Lower lobe of right lung (tissue), 2 donors: Measurements from ENCODE around the gene GLUD1. TPM values are rescaled to one million over a fixed set of nuclear protein-coding genes. Genes with fewer than 3 reads are reported as not detected.
"Not testable (repeated sequence)": the region's sequence is repeated elsewhere in the genome, so short reads cannot be mapped to it uniquely, and the experiment has no call there.

ENCODE experiments used
- ATAC-seq, 2 donors: fragments of 200-7000 bp; cut with Tn5 transposase; one replicate each; pipeline ENCODE4 v1.9.1; 2020 to 2022; ENCODE audit warnings: mild to moderate bottlenecking in 2 of 2, moderate library complexity in 2 of 2
- DNase-seq: peaks from one replicate; pipeline ENCODE4 v3.0.0-alpha.2; 2020
- H3K27ac ChIP-seq: fragments of 200-600 bp; one replicate; pipeline ENCODE4 v1.8.0; 2022
- H3K27me3 ChIP-seq: fragments of 200-600 bp; one replicate; pipeline ENCODE4 v1.8.0; 2022; ENCODE audit warnings: low read depth
- H3K36me3 ChIP-seq: fragments of 200-600 bp; one replicate; pipeline ENCODE4 v1.8.0; 2022; ENCODE audit warnings: mild to moderate bottlenecking
- H3K4me1 ChIP-seq: fragments of 200-600 bp; one replicate; pipeline ENCODE4 v1.8.0; 2022
- H3K4me3 ChIP-seq: fragments of 200-600 bp; one replicate; pipeline ENCODE4 v1.8.0; 2022; ENCODE audit warnings: mild to moderate bottlenecking
- H3K9me3 ChIP-seq: fragments of 200-600 bp; one replicate; pipeline ENCODE4 v1.8.0; 2022
- intact Hi-C: fragments of 100-400 bp; cut with DNase I; formaldehyde crosslinking; loops from one replicate; pipeline ENCODE4 v1.11.0; 2022
- total RNA-seq: library from RNA; stranded (reverse); fragmentation: NEBNext Ultra II Directional; extraction: Animal tissue kit (Norgen Biotek cat#: 25700); gene quantifications from one replicate; pipeline ENCODE4 v1.2.1, GENCODE V29; 2021
- TF ChIP-seq, protein P1 (sequence below): fragments of 200-600 bp; IDR thresholded peaks from one replicate; pipeline ENCODE4 v1.8.0; 2022; ENCODE audit warnings: antibody characterized with exemption, mild to moderate bottlenecking
- donor health status: DM: no; HTN: yes; CAD: no; lungs with severe emphysema.

Gene GLUD1
- total RNA-seq, 1 donor from 2014 or later: 125 TPM

DNA sequence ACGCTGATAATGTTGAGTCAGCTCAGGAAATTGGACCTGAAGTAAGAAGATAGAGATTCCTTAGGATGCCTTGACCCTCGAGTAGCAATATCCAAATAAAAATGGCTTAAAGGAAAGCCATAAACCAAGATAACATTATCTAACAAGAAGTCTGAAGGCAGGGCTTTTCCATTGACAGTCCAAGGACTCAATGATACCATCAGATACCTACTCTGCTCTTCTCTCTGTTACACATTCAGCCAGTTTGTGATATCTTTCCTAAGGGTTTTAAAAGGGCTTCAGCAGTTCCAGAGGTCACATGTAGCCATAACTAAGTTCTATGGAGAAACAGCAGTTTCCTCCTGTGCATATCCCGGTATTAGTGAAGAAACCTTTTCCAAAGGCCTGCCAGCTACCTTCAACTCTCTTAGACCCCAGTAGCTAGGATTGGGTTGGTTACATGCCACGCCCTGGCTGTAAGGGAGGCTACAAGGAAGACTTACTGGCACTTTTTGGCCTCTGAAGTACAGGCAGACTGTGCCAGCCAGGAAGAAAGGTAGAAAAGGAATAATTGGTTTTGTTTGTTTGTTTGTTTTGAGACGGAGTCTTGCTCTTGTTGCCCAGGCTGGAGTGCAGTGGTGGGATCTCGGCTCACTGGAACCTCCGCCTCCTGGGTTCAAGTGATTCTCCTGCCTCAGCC lies 10.9 kb upstream of the GLUD1 start:
- Histone ChIP-seq H3K27me3 (no peaks in the 10 kb centered on the region), H3K9me3 (no peaks in the 10 kb centered on the region), H3K27ac (no peak overlapping the region), H3K4me3 (no peak overlapping the region), H3K36me3 (peaks cover 53% of the 10 kb centered on the region), H3K4me1 (no peaks in the 10 kb centered on the region)
- intact Hi-C loops: no loop called here
- ATAC-seq (no peak), DNase-seq (no peak)
- TF ChIP-seq, protein P1, sequence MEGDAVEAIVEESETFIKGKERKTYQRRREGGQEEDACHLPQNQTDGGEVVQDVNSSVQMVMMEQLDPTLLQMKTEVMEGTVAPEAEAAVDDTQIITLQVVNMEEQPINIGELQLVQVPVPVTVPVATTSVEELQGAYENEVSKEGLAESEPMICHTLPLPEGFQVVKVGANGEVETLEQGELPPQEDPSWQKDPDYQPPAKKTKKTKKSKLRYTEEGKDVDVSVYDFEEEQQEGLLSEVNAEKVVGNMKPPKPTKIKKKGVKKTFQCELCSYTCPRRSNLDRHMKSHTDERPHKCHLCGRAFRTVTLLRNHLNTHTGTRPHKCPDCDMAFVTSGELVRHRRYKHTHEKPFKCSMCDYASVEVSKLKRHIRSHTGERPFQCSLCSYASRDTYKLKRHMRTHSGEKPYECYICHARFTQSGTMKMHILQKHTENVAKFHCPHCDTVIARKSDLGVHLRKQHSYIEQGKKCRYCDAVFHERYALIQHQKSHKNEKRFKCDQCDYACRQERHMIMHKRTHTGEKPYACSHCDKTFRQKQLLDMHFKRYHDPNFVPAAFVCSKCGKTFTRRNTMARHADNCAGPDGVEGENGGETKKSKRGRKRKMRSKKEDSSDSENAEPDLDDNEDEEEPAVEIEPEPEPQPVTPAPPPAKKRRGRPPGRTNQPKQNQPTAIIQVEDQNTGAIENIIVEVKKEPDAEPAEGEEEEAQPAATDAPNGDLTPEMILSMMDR: no peak

DNA sequence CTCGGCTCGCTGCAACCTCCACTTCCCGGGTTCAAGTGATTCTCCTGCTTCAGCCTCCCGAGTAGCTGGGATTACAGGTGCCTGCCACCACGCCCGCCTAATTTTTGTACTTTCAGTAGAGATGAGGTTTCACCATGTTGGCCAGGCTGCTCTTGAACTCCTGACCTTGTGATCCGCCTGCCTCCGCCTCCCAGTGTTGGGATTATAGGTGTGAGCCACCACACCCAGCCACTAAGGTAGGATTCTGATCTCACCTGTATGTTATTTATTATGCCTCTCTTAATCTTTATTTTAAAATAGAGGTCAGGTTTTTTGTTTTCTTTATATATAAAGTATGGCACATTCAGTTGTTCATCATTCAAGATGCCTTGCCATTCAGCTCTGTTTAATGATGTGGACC lies 10.1 kb upstream of the GLUD1 start:
- H3K27ac ChIP-seq: not testable (repeated sequence)

DNA sequence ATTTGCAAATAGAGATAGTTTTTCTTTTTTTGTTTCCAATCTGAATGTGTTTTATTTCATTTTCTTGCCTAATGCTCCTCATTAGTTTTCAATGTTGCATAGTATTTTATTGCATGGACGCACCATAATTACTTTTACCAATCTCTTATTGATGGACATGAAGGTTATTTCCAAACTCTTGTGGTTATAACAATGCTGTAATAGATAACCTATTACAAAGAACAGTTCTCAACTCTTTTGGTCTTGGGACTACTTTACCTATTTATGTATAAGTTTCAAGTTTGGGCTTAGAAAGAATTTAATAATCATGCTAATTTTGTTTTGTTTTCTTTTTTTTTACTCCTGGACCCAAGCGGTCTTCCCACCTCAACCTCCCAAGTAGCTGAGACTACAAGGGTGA lies 7.4 kb upstream of the GLUD1 start:
- TF ChIP-seq, protein P1: no peak
- DNase-seq (no peak), ATAC-seq (no peak)
- H3K27ac ChIP-seq: no peak overlapping the region
- no peaks in the 10 kb centered on the region for H3K27me3 ChIP-seq
- no peaks in the 10 kb centered on the region for H3K4me1 ChIP-seq
- peaks cover 35% of the 10 kb centered on the region for H3K36me3 ChIP-seq
- intact Hi-C loops: no loop called here
- H3K9me3 ChIP-seq: no peaks in the 10 kb centered on the region
- H3K4me3 ChIP-seq: no peak overlapping the region

More for the DNA sequence above, 10.1 kb upstream of the GLUD1 start:
- intact Hi-C loops, ATAC-seq, H3K9me3 ChIP-seq, H3K4me1 ChIP-seq, H3K4me3 ChIP-seq, H3K27me3 ChIP-seq, DNase-seq: not testable (repeated sequence)
- H3K36me3 ChIP-seq: peaks cover 53% of the 10 kb centered on the region

DNA sequence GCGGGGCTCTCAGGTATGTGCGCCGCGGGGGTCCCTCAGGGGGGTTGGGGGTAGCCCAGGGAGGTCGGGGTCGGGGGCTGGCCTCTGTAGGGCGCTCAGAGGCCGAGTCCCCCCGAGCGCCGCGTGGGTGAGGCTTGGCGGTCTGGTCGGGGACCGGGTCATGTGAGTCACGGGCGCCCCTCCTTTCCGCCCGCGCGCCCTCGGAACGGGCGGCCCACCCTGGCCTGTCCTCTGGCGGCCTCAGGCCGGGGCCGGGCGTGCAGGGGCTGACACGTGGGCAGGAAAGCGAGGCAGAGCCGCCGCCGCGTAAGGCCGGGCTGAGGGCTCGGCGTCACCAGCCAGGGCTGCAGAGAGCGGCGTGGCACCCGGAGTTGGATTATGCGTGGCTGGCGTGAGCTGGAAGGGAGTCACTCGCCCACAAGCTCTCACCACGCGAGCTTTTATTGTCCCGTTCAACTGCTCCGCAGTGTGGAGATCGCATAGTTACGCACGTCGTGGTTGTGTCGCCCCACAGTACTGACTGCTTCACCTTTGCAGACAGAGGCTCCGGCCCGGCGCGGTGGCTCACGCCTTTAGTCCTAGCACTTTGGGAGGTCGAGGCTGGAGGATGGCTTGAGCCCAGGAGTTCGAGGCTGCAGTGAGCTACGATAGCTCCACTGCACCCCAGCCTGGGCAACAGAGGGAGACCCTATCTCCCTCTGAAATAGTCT lies 748 bp upstream of the GLUD1 start:
- ATAC-seq (peak; percentile 91 to 92), DNase-seq (peak; percentile 92)
- H3K4me3 ChIP-seq: peak overlapping the region; percentile 75
- H3K9me3 ChIP-seq: no peaks in the 10 kb centered on the region
- TF ChIP-seq, protein P1: no peak
- H3K27ac ChIP-seq: peak overlapping the region; percentile 97
- H3K36me3 ChIP-seq: peaks cover 4% of the 10 kb centered on the region
- H3K27me3 ChIP-seq: no peaks in the 10 kb centered on the region
- intact Hi-C loops: no loop called here
- peaks cover 31% of the 10 kb centered on the region for H3K4me1 ChIP-seq

DNA sequence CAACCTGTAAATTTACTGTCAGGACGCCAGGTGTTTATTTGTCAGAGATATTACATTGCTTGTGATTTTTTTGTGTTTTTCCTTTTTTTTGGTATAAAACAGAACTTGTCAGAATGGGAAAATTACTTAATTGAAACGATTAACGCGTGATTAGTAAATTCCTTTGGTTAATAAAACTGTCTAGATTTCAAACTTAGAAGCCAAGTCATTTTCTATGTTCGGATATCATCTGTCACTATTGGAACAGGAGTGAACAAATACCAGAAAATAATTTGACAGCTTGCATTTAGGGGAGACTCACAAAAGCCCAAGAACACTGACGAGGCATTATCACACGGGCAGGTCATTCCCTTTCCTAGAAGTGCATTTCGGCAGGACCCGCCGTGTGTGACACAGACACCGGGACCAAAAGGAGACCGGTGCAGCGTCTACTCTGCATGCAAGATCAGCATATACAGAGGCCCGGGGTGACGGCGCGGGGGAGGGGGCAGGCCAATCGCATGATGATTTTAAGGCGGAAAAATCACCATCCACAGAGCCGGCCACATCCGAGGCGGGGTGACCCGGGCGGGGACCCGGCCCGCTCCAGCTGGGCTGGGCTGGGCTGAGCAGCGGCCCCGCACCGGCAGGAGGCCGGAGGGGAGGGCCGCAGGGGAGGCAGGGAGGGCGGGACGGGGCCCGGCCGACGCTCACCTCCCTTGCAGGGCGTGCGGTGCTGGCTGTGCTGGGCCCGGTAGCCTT lies 841 bp downstream of the GLUD1 start:
- H3K27ac ChIP-seq: peak overlapping the region; percentile 96

More for the DNA sequence above, 841 bp downstream of the GLUD1 start:
- TF ChIP-seq, protein P1: no peak
- H3K4me1 ChIP-seq: peaks cover 42% of the 10 kb centered on the region
- ATAC-seq: peak; percentile 28 to 42
- peaks cover 2% of the 10 kb centered on the region for H3K36me3 ChIP-seq
- H3K4me3 ChIP-seq: peak overlapping the region; percentile 78
- intact Hi-C loops: no loop called here
- H3K9me3 ChIP-seq: no peaks in the 10 kb centered on the region
- DNase-seq: peak; percentile 80
- no peaks in the 10 kb centered on the region for H3K27me3 ChIP-seq
